Smooth muscle cell (in vitro differentiated cells): ENCODE measurements around the gene AGAP1. TPM values are rescaled to one million over a fixed set of nuclear protein-coding genes. Genes with fewer than 3 reads are reported as not detected.

Experiments
- DNase-seq: peaks from one replicate; lab custom pipeline; 2025; ENCODE audit not compliant: unreplicated experiment; lab: John Stamatoyannopoulos, UW
- H2AFZ ChIP-seq: fragments of 200-600 bp; sonication (generic); 2 replicates; pipeline ENCODE4 v1.6.0; 2016; ENCODE audit warnings: antibody characterized with exemption, low read depth, mild to moderate bottlenecking
- H3F3A ChIP-seq: fragments of 200-600 bp; sonication (generic); 2 replicates; pipeline ENCODE4 v1.6.0; 2017; ENCODE audit warnings: antibody characterized with exemption, low read depth
- H3K27ac ChIP-seq: fragments of 200-600 bp; sonication (generic); 2 replicates; pipeline ENCODE4 v1.5.1; 2016; ENCODE audit warnings: low read depth, mild to moderate bottlenecking
- H3K27me3 ChIP-seq: fragments of 200-600 bp; sonication (generic); 2 replicates; pipeline ENCODE4 v1.6.1; 2016; ENCODE audit warnings: low read depth, mild to moderate bottlenecking
- H3K36me3 ChIP-seq: fragments of 200-600 bp; sonication (generic); 2 replicates; pipeline ENCODE4 v1.5.1; 2016; ENCODE audit warnings: low read depth
- H3K4me1 ChIP-seq: fragments of 200-600 bp; sonication (generic); 2 replicates; pipeline ENCODE4 v1.5.1; 2016; ENCODE audit warnings: low read depth
- H3K4me2 ChIP-seq: fragments of 200-600 bp; sonication (generic); 2 replicates; pipeline ENCODE4 v1.6.0; 2016; ENCODE audit warnings: mild to moderate bottlenecking
- H3K4me3 ChIP-seq: fragments of 200-600 bp; sonication (generic); 2 replicates; pipeline ENCODE4 v1.5.1; 2016; ENCODE audit warnings: mild to moderate bottlenecking
- H3K79me2 ChIP-seq: fragments of 200-600 bp; sonication (generic); 2 replicates; pipeline ENCODE4 v1.6.0; 2016; ENCODE audit warnings: low read depth, mild to moderate bottlenecking
- H3K9ac ChIP-seq: fragments of 200-600 bp; sonication (generic); 2 replicates; pipeline ENCODE4 v1.6.0; 2016; ENCODE audit warnings: low read depth
- H3K9me3 ChIP-seq: fragments of 200-600 bp; sonication (generic); replicated peaks from 2 replicates; pipeline ENCODE4 v1.5.1; 2016; ENCODE audit warnings: low read depth
- H4K20me1 ChIP-seq: fragments of 200-600 bp; sonication (generic); 2 replicates; pipeline ENCODE4 v1.6.0; 2016; ENCODE audit warnings: low read depth
- WGBS: methylation state at CpG from one replicate; pipeline ENCODE4 v1.1.7; 2016; ENCODE audit warnings: low lambda C conversion rate; 5-methylcytosine and 5-hydroxymethylcytosine counted together
- polyA plus RNA-seq: library from polyadenylated mRNA; unstranded; fragments of >200 nt; fragmentation: Nextera tagmentation; extraction: Ambion mirVana; gene quantifications from 2 replicates; pipeline ENCODE4 v1.2.1, GENCODE V29; 2016
- total RNA-seq: library from RNA; depleted of rRNA; stranded (reverse); fragments of >200 nt; gene quantifications from 2 replicates; pipeline ENCODE4 v1.2.3, GENCODE V29; 2014
- TF ChIP-seq, protein P1 (sequence below): fragments of 200-600 bp; sonication (generic); IDR thresholded peaks from 2 replicates; pipeline ENCODE4 v1.5.1; 2017; ENCODE audit warnings: borderline replicate concordance, mild to moderate bottlenecking, antibody characterized with exemption; ENCODE audit not compliant: insufficient read depth, poor library complexity, severe bottlenecking

The AGAP1 gene
- total and polyA plus RNA-seq, 2 experiments from 2014 or later: 3.9 to 9.8 TPM

DNA sequence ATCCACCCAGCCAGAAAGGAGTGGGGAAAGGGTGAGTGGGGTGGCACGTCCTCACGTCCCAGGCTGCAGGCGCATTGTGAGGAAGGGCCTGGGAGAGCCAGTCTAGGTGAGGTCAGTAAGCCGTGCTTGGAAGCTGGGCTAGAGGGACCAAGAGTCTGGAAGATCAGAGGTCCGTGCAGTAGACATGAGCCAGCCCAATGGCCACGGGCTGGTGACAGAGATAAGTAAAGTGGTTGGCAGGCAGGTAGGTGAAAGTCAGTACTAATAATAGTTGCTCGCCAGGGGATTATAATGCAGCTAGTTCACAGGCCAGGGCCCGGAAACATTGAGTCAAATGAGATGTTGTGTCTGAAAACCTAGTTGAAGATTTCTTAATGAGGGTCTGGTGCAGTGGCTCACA is 541.1 kb downstream of the AGAP1 start:
- Histone ChIP-seq H2AFZ (no peak overlapping the region), H3F3A (no peaks in the 10 kb centered on the region), H3K36me3 (no peaks in the 10 kb centered on the region), H3K9me3 (no peaks in the 10 kb centered on the region), H3K4me2 (no peak overlapping the region), H4K20me1 (no peaks in the 10 kb centered on the region), H3K4me3 (no peak overlapping the region), H3K27me3 (no peaks in the 10 kb centered on the region), H3K79me2 (no peaks in the 10 kb centered on the region), H3K9ac (no peak overlapping the region), H3K27ac (no peak overlapping the region), H3K4me1 (no peaks in the 10 kb centered on the region)
- DNase-seq: no peak
- TF ChIP-seq, protein P1, sequence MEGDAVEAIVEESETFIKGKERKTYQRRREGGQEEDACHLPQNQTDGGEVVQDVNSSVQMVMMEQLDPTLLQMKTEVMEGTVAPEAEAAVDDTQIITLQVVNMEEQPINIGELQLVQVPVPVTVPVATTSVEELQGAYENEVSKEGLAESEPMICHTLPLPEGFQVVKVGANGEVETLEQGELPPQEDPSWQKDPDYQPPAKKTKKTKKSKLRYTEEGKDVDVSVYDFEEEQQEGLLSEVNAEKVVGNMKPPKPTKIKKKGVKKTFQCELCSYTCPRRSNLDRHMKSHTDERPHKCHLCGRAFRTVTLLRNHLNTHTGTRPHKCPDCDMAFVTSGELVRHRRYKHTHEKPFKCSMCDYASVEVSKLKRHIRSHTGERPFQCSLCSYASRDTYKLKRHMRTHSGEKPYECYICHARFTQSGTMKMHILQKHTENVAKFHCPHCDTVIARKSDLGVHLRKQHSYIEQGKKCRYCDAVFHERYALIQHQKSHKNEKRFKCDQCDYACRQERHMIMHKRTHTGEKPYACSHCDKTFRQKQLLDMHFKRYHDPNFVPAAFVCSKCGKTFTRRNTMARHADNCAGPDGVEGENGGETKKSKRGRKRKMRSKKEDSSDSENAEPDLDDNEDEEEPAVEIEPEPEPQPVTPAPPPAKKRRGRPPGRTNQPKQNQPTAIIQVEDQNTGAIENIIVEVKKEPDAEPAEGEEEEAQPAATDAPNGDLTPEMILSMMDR: no peak
- WGBS: 92% methylated on average over 8 of the region's 8 CpGs

DNA sequence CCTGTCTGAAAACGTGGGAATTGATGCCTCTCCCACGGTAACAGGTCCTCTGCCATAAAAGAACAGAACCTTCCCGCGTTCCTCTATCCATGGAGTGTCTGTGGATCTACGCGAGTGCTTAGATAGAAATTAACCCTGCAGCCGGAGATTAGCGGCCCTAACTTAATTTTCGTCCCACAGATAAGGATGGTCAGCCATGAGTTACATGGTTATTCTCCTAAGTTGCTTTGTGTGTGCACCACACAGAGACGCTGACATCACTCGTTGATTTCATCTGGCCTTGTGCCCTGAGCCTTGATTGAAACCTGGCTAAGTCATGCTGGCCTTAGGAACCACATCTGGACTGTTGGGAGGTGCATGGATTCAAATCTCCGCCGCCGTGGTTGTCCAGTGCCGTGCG is 542.2 kb downstream of the AGAP1 start:
- Histone ChIP-seq H3K9me3 (no peaks in the 10 kb centered on the region), H3K4me2 (no peak overlapping the region), H3F3A (no peaks in the 10 kb centered on the region), H2AFZ (no peak overlapping the region), H4K20me1 (no peaks in the 10 kb centered on the region), H3K9ac (no peak overlapping the region), H3K4me1 (no peaks in the 10 kb centered on the region), H3K4me3 (no peak overlapping the region), H3K27me3 (no peaks in the 10 kb centered on the region), H3K79me2 (no peaks in the 10 kb centered on the region), H3K27ac (no peak overlapping the region), H3K36me3 (no peaks in the 10 kb centered on the region)
- 90% methylated on average over 16 of the region's 16 CpGs for WGBS
- DNase-seq: no peak
- TF ChIP-seq, protein P1: no peak

DNA sequence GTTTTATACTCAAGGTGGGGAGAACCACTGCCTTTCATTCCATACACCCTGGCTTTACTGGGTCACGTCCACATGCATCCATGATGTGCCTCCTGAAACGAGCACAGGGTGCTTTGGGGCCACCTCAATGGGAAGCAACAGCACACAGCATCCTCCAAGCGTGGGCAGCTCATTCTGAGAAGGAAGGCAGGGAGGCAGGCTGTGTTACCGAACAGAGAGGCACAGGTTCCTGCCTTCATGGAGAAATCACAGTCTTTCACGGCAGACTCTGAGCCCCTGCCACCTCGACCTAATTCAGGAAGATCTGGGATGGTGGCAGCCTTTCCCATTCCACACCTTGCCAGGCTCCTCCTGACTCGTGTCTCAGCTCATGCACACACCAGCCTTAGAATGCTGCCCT is 544.3 kb downstream of the AGAP1 start:
- Histone ChIP-seq H4K20me1 (no peaks in the 10 kb centered on the region), H3K79me2 (no peaks in the 10 kb centered on the region), H3K36me3 (no peaks in the 10 kb centered on the region), H3K9me3 (no peaks in the 10 kb centered on the region), H3K4me1 (no peaks in the 10 kb centered on the region), H3K27me3 (no peaks in the 10 kb centered on the region), H3K9ac (no peak overlapping the region), H3K4me3 (no peak overlapping the region), H3K27ac (no peak overlapping the region), H2AFZ (no peak overlapping the region), H3K4me2 (no peak overlapping the region), H3F3A (no peaks in the 10 kb centered on the region)
- DNase-seq: no peak
- TF ChIP-seq, protein P1: no peak
- WGBS: 94% methylated on average over 7 of the region's 7 CpGs

DNA sequence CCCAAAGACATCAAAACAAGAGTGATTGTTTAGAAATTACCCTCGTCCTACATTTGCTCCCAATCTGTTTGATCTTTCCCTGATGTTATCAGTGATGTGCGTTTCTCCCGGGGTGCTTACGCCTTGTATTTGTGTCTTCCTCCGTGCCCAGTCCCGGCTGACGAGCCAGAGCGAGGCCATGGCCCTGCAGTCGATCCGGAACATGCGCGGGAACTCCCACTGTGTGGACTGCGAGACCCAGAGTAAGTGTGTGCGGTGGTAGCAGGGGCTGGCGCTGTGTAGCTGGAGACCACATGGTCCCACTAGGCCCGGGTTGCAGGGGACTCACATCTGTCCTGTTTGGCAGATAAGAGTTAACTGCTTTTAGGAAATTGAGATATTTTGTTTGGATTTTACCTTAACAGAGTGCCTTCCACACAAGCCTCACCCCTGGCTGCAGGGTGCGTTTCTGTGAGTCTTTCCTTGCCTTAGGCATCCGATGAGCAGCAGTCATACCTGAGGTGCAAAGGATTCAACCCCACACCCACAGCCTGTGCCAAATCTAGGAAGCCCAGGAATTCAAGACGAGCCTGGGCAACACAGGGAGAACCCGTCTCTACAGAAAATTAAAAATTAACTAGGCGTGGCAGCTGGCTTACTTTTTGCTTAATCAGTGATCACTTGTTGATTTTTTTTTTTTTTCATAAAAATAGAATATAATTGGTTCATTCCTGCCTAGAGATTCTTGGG is 546.9 kb downstream of the AGAP1 start:
- Histone ChIP-seq H3K9ac (no peak overlapping the region), H3K4me2 (no peak overlapping the region)

More for the DNA sequence above, 546.9 kb downstream of the AGAP1 start:
- Histone ChIP-seq H3K4me3 (no peak overlapping the region), H3K9me3 (no peaks in the 10 kb centered on the region), H3K4me1 (no peaks in the 10 kb centered on the region), H2AFZ (no peak overlapping the region), H3K27me3 (no peaks in the 10 kb centered on the region), H3K36me3 (no peaks in the 10 kb centered on the region), H4K20me1 (no peaks in the 10 kb centered on the region), H3K27ac (no peak overlapping the region), H3F3A (no peaks in the 10 kb centered on the region), H3K79me2 (no peaks in the 10 kb centered on the region)
- no peak for DNase-seq
- TF ChIP-seq, protein P1: no peak
- WGBS: 90% methylated on average over 21 of the region's 21 CpGs
